Chondrocyte (in vitro differentiated cells): ENCODE measurements around the gene ABHD12B. TPM values are rescaled to one million over a fixed set of nuclear protein-coding genes. Genes with fewer than 3 reads are reported as not detected.

Experiments
- DNase-seq: peaks from one replicate; pipeline ENCODE4 v3.0.0; 2021; ENCODE audit warnings: mixed read lengths, low spot score
- H3K27ac Mint-ChIP-seq: one replicate; pipeline ENCODE4 v1.8.0; 2021; ENCODE audit warnings: mild to moderate bottlenecking, moderate library complexity, mixed read lengths; ENCODE audit not compliant: unreplicated experiment
- H3K27me3 Mint-ChIP-seq: 2 replicates; pipeline ENCODE4 v1.8.0; 2021; ENCODE audit warnings: low read depth, mixed read lengths
- H3K36me3 Mint-ChIP-seq: 2 replicates; pipeline ENCODE4 v1.8.0; 2021; ENCODE audit warnings: low read depth, mixed read lengths
- H3K4me1 Mint-ChIP-seq: 2 replicates; pipeline ENCODE4 v1.8.0; 2021; ENCODE audit warnings: low read depth, mild to moderate bottlenecking, mixed read lengths
- H3K4me3 Mint-ChIP-seq: one replicate; pipeline ENCODE4 v1.8.0; 2021; ENCODE audit warnings: mild to moderate bottlenecking, moderate library complexity, mixed read lengths; ENCODE audit not compliant: unreplicated experiment
- H3K9me3 Mint-ChIP-seq: 2 replicates; pipeline ENCODE4 v1.8.0; 2021; ENCODE audit warnings: low read depth, mixed read lengths
- long read RNA-seq: library from polyadenylated mRNA; stranded (forward); transcript quantifications from one replicate; pipeline ENCODE4 v2.0.0, GENCODE V29; 2021
- total RNA-seq: library from RNA; stranded (reverse); gene quantifications from 3 replicates; pipeline ENCODE4 v1.2.1, GENCODE V29; 2021
- TF ChIP-seq, protein P1 (sequence below): fragments of 200-600 bp; sonication (generic); IDR thresholded peaks from 2 replicates; pipeline ENCODE4 v1.5.0; 2021; ENCODE audit warnings: antibody characterized with exemption, mild to moderate bottlenecking, moderate library complexity

The ABHD12B gene, protein sequence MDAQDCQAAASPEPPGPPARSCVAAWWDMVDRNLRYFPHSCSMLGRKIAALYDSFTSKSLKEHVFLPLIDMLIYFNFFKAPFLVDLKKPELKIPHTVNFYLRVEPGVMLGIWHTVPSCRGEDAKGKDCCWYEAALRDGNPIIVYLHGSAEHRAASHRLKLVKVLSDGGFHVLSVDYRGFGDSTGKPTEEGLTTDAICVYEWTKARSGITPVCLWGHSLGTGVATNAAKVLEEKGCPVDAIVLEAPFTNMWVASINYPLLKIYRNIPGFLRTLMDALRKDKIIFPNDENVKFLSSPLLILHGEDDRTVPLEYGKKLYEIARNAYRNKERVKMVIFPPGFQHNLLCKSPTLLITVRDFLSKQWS
- total RNA-seq, result not detected in 3 replicates
- long read RNA-seq, result 0 reads

DNA sequence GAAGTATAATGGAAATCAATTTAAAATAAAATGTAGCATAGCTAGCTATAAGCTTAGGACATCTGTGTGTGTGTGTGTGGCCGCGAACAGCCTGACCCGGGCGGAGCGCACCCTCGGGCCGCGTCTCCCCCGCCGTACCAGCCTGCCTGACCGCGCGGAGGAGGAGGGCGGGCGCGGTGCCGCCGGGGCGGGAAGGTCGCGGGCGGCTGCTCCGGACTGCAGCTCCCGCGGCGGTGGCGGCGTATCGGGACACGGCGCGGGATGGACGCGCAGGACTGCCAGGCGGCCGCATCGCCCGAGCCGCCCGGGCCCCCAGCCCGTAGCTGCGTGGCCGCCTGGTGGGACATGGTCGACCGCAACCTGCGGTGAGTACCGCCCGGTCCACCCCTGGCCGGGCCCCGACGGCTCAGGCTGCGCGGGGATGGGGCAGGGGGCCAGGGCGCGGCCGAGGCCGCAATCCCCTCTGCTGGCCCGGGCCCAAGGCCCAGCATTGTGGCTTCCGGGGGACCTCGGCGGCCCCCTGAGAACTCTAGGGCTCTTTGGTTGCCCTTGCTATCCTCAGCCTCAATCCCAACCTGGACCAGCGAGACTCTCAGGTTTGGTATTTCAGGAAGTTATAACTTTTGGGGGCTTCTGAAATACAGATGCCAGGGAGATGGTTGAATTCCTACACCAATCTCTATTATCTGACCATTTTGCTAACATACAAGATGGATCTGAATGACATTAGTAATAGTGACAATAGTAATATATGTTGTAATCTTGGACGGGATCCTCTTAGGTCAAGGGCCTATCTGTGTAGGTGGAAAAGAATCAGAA lies at the start of gene ABHD12B:
TSS of gene ABHD12B (plus strand) at position 140 of the 819 bp plus-strand sequence. CDS start at position 262, 122 bp downstream.
- DNase-seq, result no peak
- Mint-ChIP-seq H3K9me3 (no peaks in the 10 kb centered on the region), H3K4me3 (peak within 1 kb of the TSS; percentile 23), H3K4me1 (peaks cover 9% of the 10 kb centered on the region), H3K27ac (no peak within 1 kb of the TSS), H3K27me3 (peaks cover 34% of the 10 kb centered on the region), H3K36me3 (no peaks in the 10 kb centered on the region)
- TF ChIP-seq, protein P1, sequence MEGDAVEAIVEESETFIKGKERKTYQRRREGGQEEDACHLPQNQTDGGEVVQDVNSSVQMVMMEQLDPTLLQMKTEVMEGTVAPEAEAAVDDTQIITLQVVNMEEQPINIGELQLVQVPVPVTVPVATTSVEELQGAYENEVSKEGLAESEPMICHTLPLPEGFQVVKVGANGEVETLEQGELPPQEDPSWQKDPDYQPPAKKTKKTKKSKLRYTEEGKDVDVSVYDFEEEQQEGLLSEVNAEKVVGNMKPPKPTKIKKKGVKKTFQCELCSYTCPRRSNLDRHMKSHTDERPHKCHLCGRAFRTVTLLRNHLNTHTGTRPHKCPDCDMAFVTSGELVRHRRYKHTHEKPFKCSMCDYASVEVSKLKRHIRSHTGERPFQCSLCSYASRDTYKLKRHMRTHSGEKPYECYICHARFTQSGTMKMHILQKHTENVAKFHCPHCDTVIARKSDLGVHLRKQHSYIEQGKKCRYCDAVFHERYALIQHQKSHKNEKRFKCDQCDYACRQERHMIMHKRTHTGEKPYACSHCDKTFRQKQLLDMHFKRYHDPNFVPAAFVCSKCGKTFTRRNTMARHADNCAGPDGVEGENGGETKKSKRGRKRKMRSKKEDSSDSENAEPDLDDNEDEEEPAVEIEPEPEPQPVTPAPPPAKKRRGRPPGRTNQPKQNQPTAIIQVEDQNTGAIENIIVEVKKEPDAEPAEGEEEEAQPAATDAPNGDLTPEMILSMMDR, result no peak

DNA sequence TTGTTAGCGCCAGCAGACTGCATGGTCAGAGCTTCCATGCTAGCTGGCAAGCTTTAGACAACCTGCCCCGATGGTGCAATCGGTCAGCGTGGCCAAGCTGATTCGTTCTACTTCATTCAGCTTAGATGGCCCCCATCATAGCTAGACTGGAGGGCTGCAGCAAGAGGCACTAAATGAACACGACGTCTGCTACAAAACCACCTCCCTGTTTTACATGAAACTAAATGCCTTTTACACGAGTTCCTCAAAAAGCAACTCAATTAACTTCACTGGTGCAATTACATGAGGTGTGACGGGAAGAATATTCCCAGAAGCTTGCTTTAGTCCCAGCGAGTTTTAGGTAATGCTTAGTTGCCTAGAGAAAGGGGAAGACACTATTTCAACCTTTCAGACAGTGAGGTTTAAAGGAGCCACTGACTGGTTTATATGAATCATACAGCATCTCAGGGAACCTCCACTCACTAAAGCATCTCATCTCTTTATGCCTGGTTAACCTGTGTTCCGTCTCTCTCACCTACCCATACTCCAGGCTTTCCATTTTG lies 49.3 kb upstream of the ABHD12B start:
- Mint-ChIP-seq H3K27ac (peak overlapping the region; percentile 80), H3K4me3 (no peak overlapping the region), H3K9me3 (no peaks in the 10 kb centered on the region), H3K36me3 (peaks cover 4% of the 10 kb centered on the region), H3K27me3 (no peaks in the 10 kb centered on the region), H3K4me1 (peaks cover 29% of the 10 kb centered on the region)
- TF ChIP-seq, protein P1, result no peak
- DNase-seq, result no peak

DNA sequence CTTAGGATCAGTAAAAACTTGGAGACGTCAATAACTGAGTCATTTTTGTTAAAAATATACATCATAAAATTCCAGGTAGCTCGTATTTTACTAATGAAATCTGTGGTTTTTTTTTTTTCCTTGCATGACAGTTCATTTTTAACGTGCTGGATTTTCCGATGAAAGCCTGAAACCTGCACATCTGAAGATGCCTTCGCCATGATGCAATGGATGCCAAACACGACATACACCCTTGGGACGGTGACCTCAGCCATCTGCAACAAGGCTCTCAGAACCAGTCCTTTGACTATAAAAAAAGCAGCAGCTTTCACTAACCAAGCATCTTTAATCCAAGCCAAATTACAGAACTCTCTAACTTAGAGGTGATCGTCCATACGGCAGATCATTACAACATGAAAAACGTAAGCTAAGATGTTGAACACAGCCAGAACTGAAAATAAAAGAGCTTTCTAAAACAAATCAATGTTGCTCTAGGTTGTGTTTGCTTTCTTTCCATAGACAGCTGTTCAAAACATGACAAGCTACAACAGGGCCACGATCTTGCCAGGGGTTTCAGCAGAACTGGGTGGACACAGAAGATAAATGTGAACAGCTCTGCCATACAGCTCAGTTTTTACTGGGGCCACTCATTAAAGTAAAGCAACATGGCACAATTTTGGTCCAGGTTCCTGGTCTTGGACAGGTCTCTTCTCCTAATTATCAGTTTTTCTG lies 48.6 kb upstream of the ABHD12B start:
- DNase-seq, result no peak
- no peaks in the 10 kb centered on the region for H3K27me3 Mint-ChIP-seq
- H3K36me3 Mint-ChIP-seq, result peaks cover 4% of the 10 kb centered on the region
- no peaks in the 10 kb centered on the region for H3K9me3 Mint-ChIP-seq
- peaks cover 32% of the 10 kb centered on the region for H3K4me1 Mint-ChIP-seq
- no peak overlapping the region for H3K4me3 Mint-ChIP-seq
- H3K27ac Mint-ChIP-seq, result peak overlapping the region; percentile 80
- TF ChIP-seq, protein P1, result no peak

DNA sequence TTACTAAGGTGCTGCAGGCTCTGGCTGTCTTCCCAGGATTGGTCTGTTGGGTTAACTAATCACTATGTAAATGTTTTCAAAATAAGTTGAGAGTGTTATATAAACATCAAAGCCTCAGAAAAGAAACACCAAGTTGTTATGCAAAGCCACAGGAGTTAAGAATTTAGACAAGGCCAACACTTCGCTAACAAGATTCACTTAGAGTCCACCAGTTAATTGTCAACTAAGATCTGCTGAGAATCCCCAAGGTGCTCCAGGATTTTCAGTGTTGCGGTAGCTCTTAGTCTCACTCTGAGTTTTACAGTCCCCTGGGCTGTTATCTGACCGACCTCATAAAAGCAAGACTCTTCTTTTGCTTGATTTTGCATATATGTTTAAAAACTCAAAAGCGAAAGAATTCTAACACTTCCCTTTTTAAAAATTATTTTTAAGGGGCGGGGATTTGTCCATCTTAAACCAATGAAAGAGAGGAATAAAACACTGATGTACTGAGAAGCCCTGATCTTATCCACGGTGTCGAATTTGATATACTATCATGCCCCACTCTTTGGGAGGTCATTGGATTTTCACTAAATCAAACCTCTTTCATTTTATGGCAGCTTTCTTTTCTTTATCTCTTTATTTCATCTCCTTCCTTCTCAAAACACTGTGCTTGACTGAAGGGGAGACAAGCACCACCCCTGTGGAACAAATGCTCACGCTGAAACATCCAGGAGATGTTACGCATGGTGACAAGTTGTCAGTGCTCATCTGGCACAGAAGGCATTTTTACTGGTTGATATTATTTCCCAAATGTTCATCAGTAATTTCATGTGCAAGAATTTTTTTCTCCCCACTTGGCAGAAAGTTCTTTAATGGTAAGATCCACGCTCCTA lies 47.9 kb upstream of the ABHD12B start:
- Mint-ChIP-seq H3K27ac (peak overlapping the region; percentile 29), H3K9me3 (no peaks in the 10 kb centered on the region), H3K27me3 (no peaks in the 10 kb centered on the region), H3K36me3 (peaks cover 3% of the 10 kb centered on the region), H3K4me3 (no peak overlapping the region), H3K4me1 (peaks cover 40% of the 10 kb centered on the region)
- TF ChIP-seq, protein P1, result no peak
- no peak for DNase-seq
